HCT116 (cell line): ENCODE data around the gene SERPINB6. TPM values are rescaled to one million over a fixed set of nuclear protein-coding genes. Genes with fewer than 3 reads are reported as not detected.

Source experiments
- ATAC-seq: fragments of 200-7000 bp; cut with Tn5 transposase; 2 replicates; pipeline ENCODE4 v1.9.1; 2020; ENCODE audit warnings: mild to moderate bottlenecking, moderate library complexity
- BruUV-seq: library from RNA; stranded (reverse); fragments of 400-500 nt; replicated peaks from 2 replicates; lab custom pipeline; 2021; lab: Mats Ljungman, UMichigan
- CTCF ChIA-PET: fragments of 300-600 bp; sonication (Branson Sonifier 250); formaldehyde crosslinking; loops from one replicate; lab custom pipeline; 2021; ENCODE audit warnings: antibody characterized with exemption; lab: Charles Lee
- POLR2A ChIA-PET: fragments of 300-600, 350-600 bp; sonication (Branson Sonifier 250); formaldehyde crosslinking; loops from one replicate; lab custom pipeline; 2021; ENCODE audit warnings: antibody characterized with exemption; lab: Charles Lee
- RAD21 ChIA-PET, 2 experiments: fragments of 300-600 bp; sonication (Branson Sonifier 250); formaldehyde crosslinking; loops; one replicate each; lab custom pipeline; 2023; ENCODE audit warnings: low total read pairs in 2 of 2; ENCODE audit not compliant: uncharacterized antibody in 2 of 2, unreplicated experiment in 2 of 2, low non-redundant PET in 1 of 2; lab: Charles Lee
- DNase-seq: peaks from one replicate; pipeline ENCODE4 v3.0.0-alpha.2; 2010; ENCODE audit warnings: low read depth, low spot score
- H2AFZ ChIP-seq: fragments of 200-600 bp; shearing (Covaris generic), sonication (generic); 2 replicates; pipeline ENCODE4 v1.6.1; 2017; ENCODE audit warnings: low read depth, mixed run types, mixed read lengths, antibody characterized with exemption, low read length; ENCODE audit not compliant: poor library complexity, severe bottlenecking
- H3K27ac ChIP-seq: 2 replicates; pipeline ENCODE4 v1.5.1; 2012; ENCODE audit warnings: low read depth, low read length
- H3K27me3 ChIP-seq: fragments of 200-600 bp; sonication (generic); 2 replicates; pipeline ENCODE4 v1.6.1; 2016; ENCODE audit warnings: mixed run types, low read length, mixed read lengths; ENCODE audit not compliant: insufficient read depth
- H3K36me3 ChIP-seq, 2 experiments: fragments of 200-500 bp in 1 of 2; fragments of 200-600 bp in 1 of 2; sonication (Bioruptor generic) in 1 of 2; sonication (generic) in 1 of 2; 2 replicates each; pipeline versions ENCODE4 v1.5.1 to v1.6.1; 2014 to 2016; ENCODE audit warnings: low read length in 2 of 2, inconsistent platforms in 1 of 2, mixed read lengths in 1 of 2, mixed run types in 1 of 2; ENCODE audit not compliant: insufficient read depth in 2 of 2, control insufficient read depth in 1 of 2
- H3K4me1 ChIP-seq, 2 experiments: fragments of 200-600 bp in 1 of 2; sonication (generic) in 1 of 2; 2 replicates each; pipeline versions ENCODE4 v1.5.1 to v1.6.1; 2012 to 2017; ENCODE audit warnings: low read length in 2 of 2, inconsistent platforms in 1 of 2, mild to moderate bottlenecking in 1 of 2, mixed read lengths in 1 of 2, mixed run types in 1 of 2, moderate library complexity in 1 of 2; ENCODE audit not compliant: insufficient read depth in 2 of 2, control insufficient read depth in 1 of 2
- H3K4me2 ChIP-seq: fragments of 200-600 bp; sonication (generic); 2 replicates; pipeline ENCODE4 v1.6.1; 2017; ENCODE audit warnings: mixed run types, low read length, mixed read lengths
- H3K4me3 ChIP-seq, 2 experiments: fragments of 200-600 bp in 1 of 2; sonication (generic) in 1 of 2; replicated peaks in 1 of 2; 2 replicates each; pipeline ENCODE4 v1.5.1; 2011 to 2016; ENCODE audit warnings: low read length in 2 of 2, control low read depth in 1 of 2, low read depth in 1 of 2, mild to moderate bottlenecking in 1 of 2, mixed read lengths in 1 of 2, mixed run types in 1 of 2
- H3K79me2 ChIP-seq: fragments of 200-600 bp; sonication (generic); 2 replicates; pipeline ENCODE4 v1.6.1; 2017; ENCODE audit warnings: mild to moderate bottlenecking, mixed run types, low read length, moderate library complexity, mixed read lengths; ENCODE audit not compliant: insufficient read depth
- H3K9ac ChIP-seq: fragments of 200-600 bp; sonication (generic); 2 replicates; pipeline ENCODE4 v1.6.1; 2016; ENCODE audit warnings: low read length, mixed read lengths
- H3K9me2 ChIP-seq: fragments of 200-600 bp; sonication (generic), shearing (Covaris generic); 2 replicates; pipeline ENCODE4 v1.6.1; 2017; ENCODE audit warnings: mixed run types, mild to moderate bottlenecking, moderate library complexity; ENCODE audit not compliant: insufficient read depth
- H3K9me3 ChIP-seq, 2 experiments: fragments of 200-500 bp in 1 of 2; fragments of 200-600 bp in 1 of 2; sonication (Bioruptor generic) in 1 of 2; sonication (generic) in 1 of 2; 2 replicates each; pipeline ENCODE4 v1.6.1; 2014 to 2017; ENCODE audit warnings: low read length in 2 of 2, mixed read lengths in 2 of 2, inconsistent platforms in 1 of 2, low read depth in 1 of 2, mild to moderate bottlenecking in 1 of 2, mixed run types in 1 of 2, moderate library complexity in 1 of 2; ENCODE audit not compliant: control insufficient read depth in 1 of 2, insufficient read depth in 1 of 2
- H4K20me1 ChIP-seq: fragments of 200-600 bp; sonication (generic), shearing (Covaris generic); 2 replicates; pipeline ENCODE4 v1.6.1; 2017; ENCODE audit warnings: mixed run types, mild to moderate bottlenecking, moderate library complexity; ENCODE audit not compliant: insufficient read depth
- ATF3 ChIP-seq: IDR thresholded peaks from 2 replicates; pipeline ENCODE4 v1.6.1; 2012
- CBX3 ChIP-seq: IDR thresholded peaks from 2 replicates; pipeline ENCODE4 v1.6.1; 2012; ENCODE audit warnings: low read depth
- EGR1 ChIP-seq: IDR thresholded peaks from 2 replicates; pipeline ENCODE4 v1.6.1; 2012; ENCODE audit warnings: low read depth
- ELF1 ChIP-seq: IDR thresholded peaks from 2 replicates; pipeline ENCODE4 v1.6.1; 2012; ENCODE audit warnings: low read depth, borderline replicate concordance
- EZH2 ChIP-seq: fragments of 200-600 bp; sonication (generic); IDR thresholded peaks from 2 replicates; pipeline ENCODE4 v1.6.1; 2017; ENCODE audit warnings: antibody characterized with exemption, mixed run types
- FOSL1 ChIP-seq: IDR thresholded peaks from 2 replicates; pipeline ENCODE4 v1.6.1; 2012; ENCODE audit warnings: low read depth
- JUND ChIP-seq: IDR thresholded peaks from 2 replicates; pipeline ENCODE4 v1.6.1; 2012
- POLR2AphosphoS5 ChIP-seq: IDR thresholded peaks from 2 replicates; pipeline ENCODE4 v1.6.1; 2011; ENCODE audit warnings: mild to moderate bottlenecking, low read depth, low read length, moderate library complexity
- REST ChIP-seq: IDR thresholded peaks from 2 replicates; pipeline ENCODE4 v1.6.1; 2012; ENCODE audit warnings: low read depth
- SIN3A ChIP-seq: IDR thresholded peaks from 2 replicates; pipeline ENCODE4 v1.6.1; 2012; ENCODE audit warnings: low read depth
- TCF7L2 ChIP-seq: IDR thresholded peaks from 2 replicates; pipeline ENCODE4 v1.7.0; 2011; ENCODE audit warnings: borderline replicate concordance, inconsistent platforms; ENCODE audit not compliant: insufficient read depth, insufficient read length; ENCODE audit errors: extremely low read depth
- YY1 ChIP-seq: IDR thresholded peaks from 2 replicates; pipeline ENCODE4 v1.6.1; 2011; ENCODE audit warnings: low read length, low read depth, moderate library complexity, mild to moderate bottlenecking; ENCODE audit not compliant: insufficient replicate concordance; ENCODE audit errors: extremely low read depth
- ZFX ChIP-seq: fragments of 450-650 bp; IDR thresholded peaks from 2 replicates; pipeline ENCODE4 v1.6.1; 2017
- intact Hi-C: fragments of 100-400 bp; cut with micrococcal nuclease; formaldehyde crosslinking; loops from 2 replicates; pipeline ENCODE4 v1.10.0; 2022
- total RNA-seq: library from RNA; stranded (reverse); gene quantifications from one replicate; pipeline ENCODE4 v1.2.1, GENCODE V29; 2021; ENCODE audit not compliant: unreplicated experiment
- TF ChIP-seq, protein P1 (sequence below): IDR thresholded peaks from 2 replicates; pipeline ENCODE4 v1.6.1; 2012

Gene SERPINB6
- total RNA-seq, 1 experiment from 2014 or later = 103 TPM

- H3K27me3 ChIP-seq = no peaks in the 10 kb centered on the region
- DNase-seq (no peak), ATAC-seq (no peak)
- intact Hi-C loops = no loop called here
- H3K9me3 ChIP-seq = no peaks in the 10 kb centered on the region
- H3K9ac ChIP-seq = no peak overlapping the region
- no peak overlapping the region for H3K4me2 ChIP-seq
- no peaks in the 10 kb centered on the region for H3K79me2 ChIP-seq
- peaks cover 0 to 8% of the 10 kb centered on the region in 2 experiments; a peak in 1 of 4 replicates for H3K4me1 ChIP-seq
- no TSS peak for BruUV-seq
- H3K36me3 ChIP-seq = peaks cover 14 to 47% of the 10 kb centered on the region in 2 experiments; a peak in 3 of 4 replicates
- H3K9me2 ChIP-seq = no peaks in the 10 kb centered on the region
- no peak for TF ChIP-seq YY1
- TF ChIP-seq SIN3A = no peak
- TF ChIP-seq EGR1 = no peak
- H3K27ac ChIP-seq = no peak overlapping the region; the same call in 1 of the 2 replicates
- RAD21 ChIA-PET = no interaction called here
- no peak overlapping the region for H3K4me3 ChIP-seq
- H4K20me1 ChIP-seq = no peaks in the 10 kb centered on the region
- POLR2A ChIA-PET = no interaction called here
- H2AFZ ChIP-seq = no peak overlapping the region
- CTCF ChIA-PET = interaction anchor here (1.9 kb wide), 1 partner anchor 15 kb away, joined by 5 read pairs; no protein-coding TSS in a partner anchor
These were observed 45.9 kb upstream of the SERPINB6 start for GRCh38 chr6:3017304-3017703.

GRCh38 chr6:3016473-3017280 lies 45.3 kb upstream of the SERPINB6 start:
- ChIA-PET CTCF (interaction anchor here (1.9 kb wide), 1 partner anchor 15 kb away, joined by 5 read pairs; no protein-coding TSS in a partner anchor), RAD21 (no interaction called here), POLR2A (no interaction called here)
- no peak for TF ChIP-seq EZH2
- no peak for TF ChIP-seq CBX3
- TF ChIP-seq POLR2AphosphoS5 = no peak
- TF ChIP-seq ATF3 = no peak
- TF ChIP-seq ELF1 = no peak
- TF ChIP-seq ZFX = no peak
- TF ChIP-seq, protein P1, sequence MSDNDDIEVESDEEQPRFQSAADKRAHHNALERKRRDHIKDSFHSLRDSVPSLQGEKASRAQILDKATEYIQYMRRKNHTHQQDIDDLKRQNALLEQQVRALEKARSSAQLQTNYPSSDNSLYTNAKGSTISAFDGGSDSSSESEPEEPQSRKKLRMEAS = no peak
- TF ChIP-seq JUND = no peak
- TF ChIP-seq REST = no peak
- TF ChIP-seq EGR1 = no peak
- TF ChIP-seq FOSL1 = no peak
- TF ChIP-seq TCF7L2 = no peak

More at GRCh38 chr6:3016473-3017280, 45.3 kb upstream of the SERPINB6 start:
- H3K4me1 ChIP-seq = peaks cover 0 to 6% of the 10 kb centered on the region in 2 experiments; a peak in 1 of 4 replicates
- BruUV-seq = no TSS peak
- no peak overlapping the region; the same call in 1 of the 2 replicates for H3K27ac ChIP-seq
- H3K36me3 ChIP-seq = peaks cover 14 to 53% of the 10 kb centered on the region in 2 experiments; a peak in 3 of 4 replicates
- H3K27me3 ChIP-seq = no peaks in the 10 kb centered on the region
- H3K79me2 ChIP-seq = no peaks in the 10 kb centered on the region
- no peaks in the 10 kb centered on the region for H3K9me2 ChIP-seq
- H3K9ac ChIP-seq = no peak overlapping the region
- no peak overlapping the region for H2AFZ ChIP-seq
- intact Hi-C loops = no loop called here
- no peaks in the 10 kb centered on the region for H3K9me3 ChIP-seq
- H4K20me1 ChIP-seq = no peaks in the 10 kb centered on the region
- no peak overlapping the region for H3K4me3 ChIP-seq
- no peak for DNase-seq
- no peak for ATAC-seq
- no peak overlapping the region for H3K4me2 ChIP-seq
